Mesendoderm (in vitro differentiated cells): ENCODE measurements around the gene CXCL10.
"Not testable (repeated sequence)": the region's sequence is repeated elsewhere in the genome, so short reads cannot be mapped to it uniquely, and the experiment has no call there.

Experiments
- DNase-seq: peaks from one replicate; pipeline ENCODE4 v3.0.0; 2013
- H2AK5ac ChIP-seq: 2 replicates; pipeline ENCODE4 v1.6.1; 2013; ENCODE audit warnings: low read length, inconsistent platforms
- H2BK120ac ChIP-seq: 2 replicates; pipeline ENCODE4 v1.6.1; 2013; ENCODE audit warnings: low read depth, mild to moderate bottlenecking, low read length, moderate library complexity, mixed read lengths
- H2BK15ac ChIP-seq: replicated peaks from 2 replicates; pipeline ENCODE4 v1.6.1; 2013; ENCODE audit warnings: low read depth, mild to moderate bottlenecking, moderate library complexity
- H2BK5ac ChIP-seq: 2 replicates; pipeline ENCODE4 v1.6.1; 2013; ENCODE audit warnings: low read length, inconsistent platforms
- H3K18ac ChIP-seq: 2 replicates; pipeline ENCODE4 v1.6.1; 2013; ENCODE audit warnings: mild to moderate bottlenecking, low read length, mixed read lengths
- H3K23ac ChIP-seq: one replicate; pipeline ENCODE4 v1.6.1; 2013; ENCODE audit warnings: low read length
- H3K27ac ChIP-seq: 2 replicates; pipeline ENCODE4 v1.5.1; 2013; ENCODE audit warnings: low read depth, mild to moderate bottlenecking, inconsistent platforms, low read length, moderate library complexity
- H3K27me3 ChIP-seq: 2 replicates; pipeline ENCODE4 v1.6.1; 2013; ENCODE audit warnings: low read length, control low read depth, mild to moderate bottlenecking, inconsistent platforms; ENCODE audit not compliant: insufficient read depth, poor library complexity
- H3K36me3 ChIP-seq: 2 replicates; pipeline ENCODE4 v1.6.1; 2013; ENCODE audit warnings: low read length, inconsistent platforms; ENCODE audit not compliant: control insufficient read depth, insufficient read depth
- H3K4ac ChIP-seq: one replicate; pipeline ENCODE4 v1.6.1; 2013; ENCODE audit warnings: low read depth, mild to moderate bottlenecking, low read length, moderate library complexity
- H3K4me1 ChIP-seq: 2 replicates; pipeline ENCODE4 v1.6.1; 2013; ENCODE audit warnings: low read depth, low read length, inconsistent platforms; ENCODE audit not compliant: control insufficient read depth
- H3K4me2 ChIP-seq: 2 replicates; pipeline ENCODE4 v1.6.1; 2013; ENCODE audit warnings: low read length
- H3K4me3 ChIP-seq: 2 replicates; pipeline ENCODE4 v1.5.1; 2013; ENCODE audit warnings: mild to moderate bottlenecking, low read length
- H3K56ac ChIP-seq: one replicate; pipeline ENCODE4 v1.6.1; 2013; ENCODE audit warnings: low read length
- H3K79me1 ChIP-seq: 2 replicates; pipeline ENCODE4 v1.6.1; 2013; ENCODE audit warnings: low read length, inconsistent platforms
- H3K79me2 ChIP-seq: 2 replicates; pipeline ENCODE4 v1.6.1; 2013; ENCODE audit warnings: mild to moderate bottlenecking, low read length; ENCODE audit not compliant: control insufficient read depth, insufficient read depth
- H3K9ac ChIP-seq: 2 replicates; pipeline ENCODE4 v1.6.1; 2013; ENCODE audit warnings: low read length, inconsistent platforms
- H4K5ac ChIP-seq: one replicate; pipeline ENCODE4 v1.6.1; 2013; ENCODE audit warnings: low read length
- H4K8ac ChIP-seq: one replicate; pipeline ENCODE4 v1.6.1; 2013; ENCODE audit warnings: low read depth, mild to moderate bottlenecking, control low read depth, low read length, moderate library complexity
- WGBS: extraction: QIAGEN DNeasy Blood & Tissue Kit; methylation state at CpG from one replicate; pipeline ENCODE4 v1.1.7; 2013; ENCODE audit warnings: low lambda C conversion rate, missing lambda C conversion rate; ENCODE audit not compliant: insufficient coverage; ENCODE audit errors: extremely low coverage; 5-methylcytosine and 5-hydroxymethylcytosine counted together

CXCL10 gene

DNA sequence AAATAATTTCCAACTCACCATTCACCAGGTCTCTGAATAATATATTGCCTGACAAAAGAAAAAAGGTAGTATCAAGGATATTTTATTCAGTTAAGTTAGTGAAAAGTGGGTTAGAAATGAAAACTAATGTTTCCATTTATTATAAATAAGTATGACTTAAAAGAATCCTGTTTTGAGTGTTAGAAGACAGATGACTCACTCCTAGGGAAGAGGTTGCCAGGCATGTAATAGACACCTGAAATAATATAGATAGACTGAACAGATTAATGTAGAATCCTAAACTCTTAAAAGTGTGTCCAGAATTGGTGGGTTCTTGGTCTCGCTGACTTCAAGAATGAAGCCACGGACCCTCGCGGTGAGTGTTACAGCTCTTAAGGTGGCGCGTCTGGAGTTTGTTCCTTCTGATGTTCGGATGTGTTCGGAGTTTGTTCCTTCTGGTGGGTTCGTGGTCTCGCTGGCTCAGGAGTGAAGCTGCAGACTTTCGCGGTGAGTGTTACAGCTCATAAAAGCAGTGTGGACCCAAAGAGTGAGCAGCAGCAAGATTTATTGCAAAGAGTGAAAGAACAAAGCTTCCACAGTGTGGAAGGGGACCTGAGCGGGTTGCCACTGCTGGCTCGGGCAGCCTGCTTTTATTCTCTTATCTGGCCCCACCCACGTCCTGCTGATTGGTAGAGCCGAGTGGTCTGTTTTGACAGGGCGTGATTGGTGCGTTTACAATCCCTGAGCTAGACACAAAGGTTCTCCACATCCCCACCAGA lies 19.1 kb upstream of the CXCL10 start:
- not testable (repeated sequence) for H2AK5ac ChIP-seq, H3K23ac ChIP-seq, H3K4me1 ChIP-seq, H3K56ac ChIP-seq, H2BK120ac ChIP-seq, H3K27ac ChIP-seq, H2BK15ac ChIP-seq, H3K4me2 ChIP-seq, H2BK5ac ChIP-seq, DNase-seq, H3K9ac ChIP-seq, H4K8ac ChIP-seq, H3K4me3 ChIP-seq, H3K79me2 ChIP-seq, H3K4ac ChIP-seq, H3K18ac ChIP-seq, H4K5ac ChIP-seq, H3K27me3 ChIP-seq, H3K79me1 ChIP-seq, H3K36me3 ChIP-seq
- WGBS: no CpG with 5 or more reads among the region's 18 CpGs

DNA sequence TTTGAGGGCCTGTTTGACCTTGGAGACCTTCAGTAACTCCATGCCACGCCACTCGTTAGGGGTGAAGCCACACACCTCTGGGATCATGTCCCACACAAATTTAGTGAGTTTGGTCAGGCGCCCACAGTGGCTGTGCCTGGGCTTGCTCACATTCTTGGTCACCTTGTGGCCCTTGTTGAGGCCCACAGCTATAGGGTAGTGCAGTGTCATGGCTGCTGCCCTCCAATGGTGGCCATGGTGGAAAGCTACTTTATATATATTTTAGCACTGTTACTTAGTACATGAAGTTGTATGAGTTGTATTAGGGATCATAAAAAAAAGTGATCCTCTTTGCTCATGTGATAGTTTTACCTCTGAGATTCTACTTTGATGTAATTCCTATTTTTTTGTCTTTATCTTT lies 13.6 kb upstream of the CXCL10 start:
- H3K79me1 ChIP-seq: no peaks in the 10 kb centered on the region
- H3K79me2 ChIP-seq: no peaks in the 10 kb centered on the region
- H3K56ac ChIP-seq: no peak overlapping the region
- H3K4me3 ChIP-seq: no peak overlapping the region
- no peak overlapping the region for H4K5ac ChIP-seq
- H3K23ac ChIP-seq: no peak overlapping the region
- no peaks in the 10 kb centered on the region for H3K36me3 ChIP-seq
- H2BK120ac ChIP-seq: no peak overlapping the region
- H3K4me1 ChIP-seq: no peaks in the 10 kb centered on the region
- no peak overlapping the region for H3K27ac ChIP-seq
- no peak overlapping the region for H4K8ac ChIP-seq
- no peak overlapping the region for H3K9ac ChIP-seq
- no peaks in the 10 kb centered on the region for H3K27me3 ChIP-seq
- DNase-seq: no peak
- no peak overlapping the region for H2AK5ac ChIP-seq
- WGBS: no CpG with 5 or more reads among the region's 3 CpGs
- H2BK15ac ChIP-seq: no peak overlapping the region
- no peak overlapping the region for H3K4ac ChIP-seq
- no peak overlapping the region for H3K18ac ChIP-seq
- no peak overlapping the region for H3K4me2 ChIP-seq
- H2BK5ac ChIP-seq: no peak overlapping the region

DNA sequence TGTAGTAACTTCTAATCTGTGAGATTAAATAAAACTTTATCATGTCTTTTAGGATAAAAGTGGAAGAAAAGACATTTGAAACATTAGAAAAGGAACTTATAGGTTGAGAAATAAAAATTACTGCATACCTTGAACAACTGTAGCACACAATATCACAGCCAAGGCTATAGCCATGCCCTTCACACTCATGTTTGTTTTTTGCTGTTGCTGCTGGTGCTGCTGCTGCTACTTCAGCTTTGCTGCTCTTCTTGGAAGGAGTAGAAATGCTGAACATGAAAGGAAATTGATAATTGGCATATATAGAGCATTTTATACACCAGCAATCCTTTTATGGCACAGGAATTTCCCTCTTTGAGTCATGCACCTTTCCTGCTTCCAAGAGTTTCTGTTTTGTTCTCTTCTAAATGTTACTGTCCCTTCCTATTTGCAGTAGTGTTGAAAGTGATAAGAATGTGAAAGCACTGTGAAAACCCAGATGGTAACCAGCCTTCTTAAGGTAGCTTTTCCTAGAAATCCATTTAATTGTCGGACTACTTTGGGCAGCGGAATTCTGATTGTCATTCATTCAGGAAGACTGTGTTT lies 12.6 kb upstream of the CXCL10 start, which contains the start of gene CXCL11:
Gene CXCL11 (minus strand): TSS at position 272 of the 582 bp plus-strand sequence. CDS start 83 bp downstream, at position 189.
- Histone ChIP-seq H3K4ac (no peak within 1 kb of the TSS), H3K4me2 (no peak within 1 kb of the TSS), H3K18ac (no peak within 1 kb of the TSS), H3K4me3 (no peak within 1 kb of the TSS), H3K4me1 (no peaks in the 10 kb centered on the region), H2BK120ac (no peak within 1 kb of the TSS), H3K79me2 (no peaks in the 10 kb centered on the region), H3K27me3 (no peaks in the 10 kb centered on the region), H3K27ac (no peak within 1 kb of the TSS), H3K9ac (no peak within 1 kb of the TSS), H2AK5ac (no peak within 1 kb of the TSS), H2BK15ac (no peak within 1 kb of the TSS), H3K79me1 (no peaks in the 10 kb centered on the region), H3K56ac (no peak within 1 kb of the TSS), H3K36me3 (no peaks in the 10 kb centered on the region), H2BK5ac (no peak within 1 kb of the TSS), H4K5ac (no peak within 1 kb of the TSS), H4K8ac (no peak within 1 kb of the TSS), H3K23ac (no peak within 1 kb of the TSS)
- no CpG with 5 or more reads among the region's 2 CpGs for WGBS
- DNase-seq: no peak

- Histone ChIP-seq H3K4me3 (no peak overlapping the region), H3K36me3 (no peaks in the 10 kb centered on the region), H3K4me1 (no peaks in the 10 kb centered on the region), H3K18ac (no peak overlapping the region), H2AK5ac (no peak overlapping the region), H4K5ac (no peak overlapping the region), H3K27me3 (no peaks in the 10 kb centered on the region), H3K4ac (no peak overlapping the region), H3K79me1 (no peaks in the 10 kb centered on the region), H2BK120ac (no peak overlapping the region), H2BK15ac (no peak overlapping the region), H2BK5ac (no peak overlapping the region), H3K27ac (no peak overlapping the region), H3K4me2 (no peak overlapping the region), H3K56ac (no peak overlapping the region), H3K79me2 (no peaks in the 10 kb centered on the region), H4K8ac (no peak overlapping the region), H3K23ac (no peak overlapping the region), H3K9ac (no peak overlapping the region)
- DNase-seq: no peak
- no CpG with 5 or more reads among the region's 3 CpGs for WGBS
Observed at GRCh38 chr4:76035141-76035540, 11.8 kb upstream of the CXCL10 start.

GRCh38 chr4:76029300-76029699 lies 6.0 kb upstream of the CXCL10 start:
- Histone ChIP-seq H3K4me3 (no peak overlapping the region), H4K8ac (no peak overlapping the region), H3K79me1 (no peaks in the 10 kb centered on the region), H3K79me2 (no peaks in the 10 kb centered on the region), H3K27ac (no peak overlapping the region), H3K23ac (no peak overlapping the region), H2AK5ac (no peak overlapping the region), H2BK15ac (no peak overlapping the region), H2BK5ac (no peak overlapping the region), H3K36me3 (no peaks in the 10 kb centered on the region), H2BK120ac (no peak overlapping the region), H3K4me2 (no peak overlapping the region), H3K4ac (no peak overlapping the region), H3K27me3 (no peaks in the 10 kb centered on the region), H3K9ac (no peak overlapping the region), H4K5ac (no peak overlapping the region), H3K56ac (no peak overlapping the region), H3K4me1 (no peaks in the 10 kb centered on the region), H3K18ac (no peak overlapping the region)
- WGBS: no CpG with 5 or more reads among the region's 2 CpGs
- DNase-seq: no peak
